GM19455 (cell line): Measurements from ENCODE around the gene SLC2A10.

Experiments
- ATAC-seq: cut with Tn5 transposase; IDR thresholded peaks from one replicate; pipeline ENCODE4 v1.9.1; 2021; ENCODE audit not compliant: unreplicated experiment

Gene SLC2A10

GRCh38 chr20:46681032-46681854 is 28.2 kb upstream of the SLC2A10 start:
- ATAC-seq = no peak

- no peak for ATAC-seq
Observed at GRCh38 chr20:46682063-46682821, 27.2 kb upstream of the SLC2A10 start.

GRCh38 chr20:46683011-46683667 is 26.3 kb upstream of the SLC2A10 start:
- ATAC-seq = no peak

- ATAC-seq = no peak
Observed at GRCh38 chr20:46683668-46683938, 25.8 kb upstream of the SLC2A10 start.

GRCh38 chr20:46683939-46684750 is 25.3 kb upstream of the SLC2A10 start:
- ATAC-seq = no peak

GRCh38 chr20:46688151-46689081 is 21.0 kb upstream of the SLC2A10 start:
- no peak for ATAC-seq

- ATAC-seq = peak; percentile 94
Observed at GRCh38 chr20:46689082-46689753, 20.2 kb upstream of the SLC2A10 start, which contains the start of gene TP53RK. TP53RK (minus strand) TSS chr20:46689444; CDS start chr20:46689414, 30 bp downstream.

GRCh38 chr20:46689754-46690085 is 19.7 kb upstream of the SLC2A10 start:
- ATAC-seq = no peak

GRCh38 chr20:46690219-46691106 is 19.0 kb upstream of the SLC2A10 start:
- ATAC-seq = no peak

- no peak for ATAC-seq
Observed at GRCh38 chr20:46691196-46691595, 18.3 kb upstream of the SLC2A10 start.

- no peak for ATAC-seq
Observed at GRCh38 chr20:46694484-46694883, 15.0 kb upstream of the SLC2A10 start.

- no peak for ATAC-seq
Observed at GRCh38 chr20:46695892-46696291, 13.6 kb upstream of the SLC2A10 start.

- ATAC-seq = no peak
Observed at GRCh38 chr20:46696791-46697279, 12.6 kb upstream of the SLC2A10 start.

- ATAC-seq = no peak
Observed at GRCh38 chr20:46698788-46699187, 10.7 kb upstream of the SLC2A10 start.

- no peak for ATAC-seq
Observed at GRCh38 chr20:46699651-46700359, 9.6 kb upstream of the SLC2A10 start.

GRCh38 chr20:46700481-46700880 is 9.0 kb upstream of the SLC2A10 start:
- ATAC-seq = no peak

- ATAC-seq = no peak
Observed at GRCh38 chr20:46701057-46701456, 8.4 kb upstream of the SLC2A10 start.

- no peak for ATAC-seq
Observed at GRCh38 chr20:46701556-46701955, 7.9 kb upstream of the SLC2A10 start.
